Naive thymus-derived CD8-positive, alpha-beta T cell (primary cell): ENCODE results near the gene KDM7A. TPM values are rescaled to one million over a fixed set of nuclear protein-coding genes. Genes with fewer than 3 reads are reported as not detected.
"Not testable (repeated sequence)": the region's sequence is repeated elsewhere in the genome, so short reads cannot be mapped to it uniquely, and the experiment has no call there.

ENCODE experiments used
- ATAC-seq, 2 donors: fragments of 150-1000 bp; cut with Tn5 transposase in 1 of 2; sonication (Bioruptor Pico), chemical (Tn5 transposase) in 1 of 2; 1 replicate in 1 of 2; 2 replicates in 1 of 2; pipeline ENCODE4 v1.10.0; 2021; ENCODE audit warnings: mild to moderate bottlenecking in 2 of 2, moderate library complexity in 2 of 2
- POLR2A ChIA-PET: fragments of 350-600 bp; sonication (Branson Sonifier 250); formaldehyde crosslinking; loops from one replicate; lab custom pipeline; 2021; ENCODE audit warnings: antibody characterized with exemption; lab: Charles Lee
- DNase-seq, 10 donors: peaks; one replicate each; pipeline versions ENCODE4 v3.0.0 to v3.0.0-alpha.2; 2020 to 2022
- H3K27ac Mint-ChIP-seq, 10 donors: one replicate each; pipeline ENCODE4 v1.8.0; 2020 to 2022; ENCODE audit warnings: mild to moderate bottlenecking in 10 of 10, mixed read lengths in 10 of 10, moderate library complexity in 4 of 10, inconsistent platforms in 1 of 10
- H3K27me3 Mint-ChIP-seq, 5 donors: one replicate each; pipeline ENCODE4 v1.8.0; 2021 to 2022; ENCODE audit warnings: mixed read lengths in 5 of 5
- H3K36me3 Mint-ChIP-seq, 3 donors: one replicate each; pipeline ENCODE4 v1.8.0; 2020 to 2022; ENCODE audit warnings: mixed read lengths in 3 of 3, mild to moderate bottlenecking in 2 of 3, inconsistent platforms in 1 of 3
- H3K4me1 Mint-ChIP-seq, 4 donors: one replicate each; pipeline ENCODE4 v1.8.0; 2021 to 2022; ENCODE audit warnings: mixed read lengths in 4 of 4
- H3K4me3 Mint-ChIP-seq, 10 donors: one replicate each; pipeline ENCODE4 v1.8.0; 2020 to 2022; ENCODE audit warnings: mild to moderate bottlenecking in 10 of 10, mixed read lengths in 10 of 10, moderate library complexity in 6 of 10, inconsistent platforms in 1 of 10
- H3K9me3 Mint-ChIP-seq, 9 donors: one replicate each; pipeline ENCODE4 v1.8.0; 2020 to 2022; ENCODE audit warnings: mixed read lengths in 9 of 9, mild to moderate bottlenecking in 3 of 9, inconsistent platforms in 1 of 9, moderate library complexity in 1 of 9
- polyA plus RNA-seq, 3 donors: library from polyadenylated mRNA; unstranded; fragments of 300-500 nt; fragmentation: Illumina TruSeq; gene quantifications; one replicate each; pipeline ENCODE4 v1.2.3, GENCODE V29; 2021
- total RNA-seq, 8 experiments: library from RNA in 2 of 8; stranded (reverse) in 2 of 8; gene quantifications; one replicate each; pipeline ENCODE4 v1.2.3 and lab custom pipeline; 2021 to 2026

The KDM7A gene
- total and polyA plus RNA-seq, 5 experiments from 2014 or later: 3.5 to 65.4 (median 4.4) TPM

GRCh38 chr7:140175221-140176121 is 1.3 kb downstream of the KDM7A start:
- POLR2A ChIA-PET: interaction anchor here (0.6 to 5.0 kb wide), 22 partner anchors 8 to 1490 kb away, joined by 3 to 303 read pairs (median 5); partner anchors contain the start of genes FMC1, LUC7L2, PARP12 and SLC37A3
- no peaks in the 10 kb centered on the region for H3K27me3 Mint-ChIP-seq
- H3K36me3 Mint-ChIP-seq: peaks cover 0 to 8% (median 3%) of the 10 kb centered on the region in 3 donors

GRCh38 chr7:140174217-140174616 is 2.6 kb downstream of the KDM7A start:
- peaks cover 0 to 10% (median 3%) of the 10 kb centered on the region in 3 donors for H3K36me3 Mint-ChIP-seq
- H3K27me3 Mint-ChIP-seq: no peaks in the 10 kb centered on the region
- peaks cover 0 to 3% (median 0%) of the 10 kb centered on the region in 9 donors for H3K9me3 Mint-ChIP-seq
- POLR2A ChIA-PET: interaction anchor here (0.6 to 4.7 kb wide), 2 partner anchors 88 to 89 kb away, joined by 3 to 64 read pairs; no protein-coding TSS in a partner anchor
- no peak for ATAC-seq
- no peak for DNase-seq
- H3K27ac Mint-ChIP-seq: peak overlapping the region in 7 of 10 donors; percentile 65 to 97 (median 95)
- H3K4me1 Mint-ChIP-seq: peaks cover 35 to 72% (median 58%) of the 10 kb centered on the region in 4 donors
- peak overlapping the region in 6 of 10 donors; percentile 26 to 94 (median 61) for H3K4me3 Mint-ChIP-seq

More at GRCh38 chr7:140175221-140176121, 1.3 kb downstream of the KDM7A start:
- Mint-ChIP-seq H3K9me3 (peaks cover 0 to 5% (median 0%) of the 10 kb centered on the region in 9 donors), H3K4me1 (peaks cover 27 to 63% (median 50%) of the 10 kb centered on the region in 4 donors), H3K4me3 (peak overlapping the region; percentile 84 to 94 (median 91)), H3K27ac (peak overlapping the region; percentile 85 to 98 (median 95))
- ATAC-seq (peak; percentile 70 to 71), DNase-seq (peak; percentile 73 to 98 (median 92))

- POLR2A ChIA-PET: interaction anchor here (3.0 kb wide), 1 partner anchor 60 kb away, joined by 12 read pairs; no protein-coding TSS in a partner anchor
- no peaks in the 10 kb centered on the region for H3K27me3 Mint-ChIP-seq
- H3K27ac Mint-ChIP-seq: no peak overlapping the region
- peaks cover 29 to 84% (median 74%) of the 10 kb centered on the region in 4 donors for H3K4me1 Mint-ChIP-seq
- no peak for ATAC-seq
- H3K4me3 Mint-ChIP-seq: peak overlapping the region in 9 of 10 donors; percentile 22 to 70 (median 46)
- peaks cover 0 to 10% (median 3%) of the 10 kb centered on the region in 3 donors for H3K36me3 Mint-ChIP-seq
- H3K9me3 Mint-ChIP-seq: no peaks in the 10 kb centered on the region
- no peak for DNase-seq
These were observed 6.4 kb downstream of the KDM7A start for GRCh38 chr7:140170375-140170774.

GRCh38 chr7:140168816-140169215 is 8.0 kb downstream of the KDM7A start:
- peak overlapping the region in 5 of 10 donors; percentile 1 to 42 (median 5) for H3K4me3 Mint-ChIP-seq
- POLR2A ChIA-PET: interaction anchor here (0.8 kb wide), 1 partner anchor 133 kb away, joined by 3 read pairs; no protein-coding TSS in a partner anchor

GRCh38 chr7:140165422-140165821 is 11.4 kb downstream of the KDM7A start:
- no peak for ATAC-seq
- peak overlapping the region in 4 of 10 donors; percentile 19 to 46 (median 33) for H3K4me3 Mint-ChIP-seq
- H3K9me3 Mint-ChIP-seq: no peaks in the 10 kb centered on the region
- POLR2A ChIA-PET: no interaction called here
- H3K27me3 Mint-ChIP-seq: no peaks in the 10 kb centered on the region
- H3K36me3 Mint-ChIP-seq: peaks cover 0 to 16% (median 0%) of the 10 kb centered on the region in 3 donors
- peaks cover 25 to 83% (median 78%) of the 10 kb centered on the region in 4 donors for H3K4me1 Mint-ChIP-seq
- DNase-seq: no peak
- peak overlapping the region in 2 of 10 donors; percentile 35 to 39 for H3K27ac Mint-ChIP-seq

More at GRCh38 chr7:140168816-140169215, 8.0 kb downstream of the KDM7A start:
- ATAC-seq (no peak), DNase-seq (no peak)
- H3K27me3 Mint-ChIP-seq: no peaks in the 10 kb centered on the region
- peaks cover 31 to 87% (median 77%) of the 10 kb centered on the region in 4 donors for H3K4me1 Mint-ChIP-seq
- peaks cover 0 to 15% (median 3%) of the 10 kb centered on the region in 3 donors for H3K36me3 Mint-ChIP-seq
- H3K27ac Mint-ChIP-seq: peak overlapping the region in 2 of 10 donors; percentile 10 to 35
- no peaks in the 10 kb centered on the region for H3K9me3 Mint-ChIP-seq

- H3K36me3 Mint-ChIP-seq: peaks cover 2 to 36% (median 6%) of the 10 kb centered on the region in 3 donors
- ATAC-seq, H3K9me3 Mint-ChIP-seq, DNase-seq, H3K4me3 Mint-ChIP-seq, H3K27ac Mint-ChIP-seq, H3K27me3 Mint-ChIP-seq: not testable (repeated sequence)
- peaks cover 27 to 79% (median 77%) of the 10 kb centered on the region in 4 donors for H3K4me1 Mint-ChIP-seq
- POLR2A ChIA-PET: interaction anchor here (0.7 to 1.1 kb wide), 3 partner anchors 11 to 69 kb away, joined by 3 to 4 read pairs (median 3); no protein-coding TSS in a partner anchor
These were observed 14.7 kb downstream of the KDM7A start for GRCh38 chr7:140162081-140162480.

- Mint-ChIP-seq H3K27ac (peak overlapping the region in 4 of 10 donors; percentile 13 to 65 (median 38)), H3K4me3 (peak overlapping the region in 3 of 10 donors; percentile 4 to 29 (median 14)), H3K27me3 (no peaks in the 10 kb centered on the region), H3K36me3 (peaks cover 2 to 38% (median 6%) of the 10 kb centered on the region in 3 donors), H3K9me3 (no peaks in the 10 kb centered on the region), H3K4me1 (peaks cover 30 to 82% (median 78%) of the 10 kb centered on the region in 4 donors)
- DNase-seq (no peak), ATAC-seq (no peak)
- POLR2A ChIA-PET: no interaction called here
These were observed 15.7 kb downstream of the KDM7A start for GRCh38 chr7:140161047-140161446.

GRCh38 chr7:140160308-140160707 is 16.5 kb downstream of the KDM7A start:
- ATAC-seq: no peak
- Mint-ChIP-seq H3K36me3 (peaks cover 3 to 40% (median 6%) of the 10 kb centered on the region in 3 donors), H3K9me3 (no peaks in the 10 kb centered on the region), H3K4me3 (peak overlapping the region in 5 of 10 donors; percentile 14 to 59 (median 19)), H3K4me1 (peaks cover 30 to 82% (median 78%) of the 10 kb centered on the region in 4 donors), H3K27ac (peak overlapping the region in 5 of 10 donors; percentile 13 to 65 (median 37)), H3K27me3 (no peaks in the 10 kb centered on the region)
- DNase-seq: no peak
- POLR2A ChIA-PET: no interaction called here

- POLR2A ChIA-PET: no interaction called here
- H3K4me3 Mint-ChIP-seq: no peak overlapping the region
- DNase-seq: no peak
- peaks cover 5 to 40% (median 6%) of the 10 kb centered on the region in 3 donors for H3K36me3 Mint-ChIP-seq
- H3K27ac Mint-ChIP-seq: no peak overlapping the region
- H3K27me3 Mint-ChIP-seq: no peaks in the 10 kb centered on the region
- no peaks in the 10 kb centered on the region for H3K9me3 Mint-ChIP-seq
- no peak for ATAC-seq
- H3K4me1 Mint-ChIP-seq: peaks cover 30 to 80% (median 77%) of the 10 kb centered on the region in 4 donors
These were observed 17.3 kb downstream of the KDM7A start for GRCh38 chr7:140159497-140159896.

GRCh38 chr7:140156460-140157080 is 20.2 kb downstream of the KDM7A start:
- Mint-ChIP-seq H3K9me3 (no peaks in the 10 kb centered on the region), H3K27ac (peak overlapping the region in 2 of 10 donors; percentile 19 to 36), H3K27me3 (no peaks in the 10 kb centered on the region), H3K36me3 (peaks cover 6 to 39% (median 8%) of the 10 kb centered on the region in 3 donors), H3K4me3 (peak overlapping the region in 5 of 10 donors; percentile 14 to 59 (median 25)), H3K4me1 (peaks cover 30 to 84% (median 73%) of the 10 kb centered on the region in 4 donors)
- peak; percentile 39 to 67 for ATAC-seq
- peak in 2 of 10 donors; percentile 8 to 19 for DNase-seq
- POLR2A ChIA-PET: no interaction called here

GRCh38 chr7:140155428-140155827 is 21.4 kb downstream of the KDM7A start:
- no peaks in the 10 kb centered on the region for H3K27me3 Mint-ChIP-seq
- H3K4me1 Mint-ChIP-seq: peaks cover 26 to 84% (median 73%) of the 10 kb centered on the region in 4 donors
- no peak for DNase-seq
- H3K9me3 Mint-ChIP-seq: no peaks in the 10 kb centered on the region
- H3K4me3 Mint-ChIP-seq: peak overlapping the region in 1 of 10 donors; percentile 18
- peak overlapping the region in 1 of 10 donors; percentile 19 for H3K27ac Mint-ChIP-seq
- H3K36me3 Mint-ChIP-seq: peaks cover 6 to 34% (median 8%) of the 10 kb centered on the region in 3 donors
- POLR2A ChIA-PET: no interaction called here
- ATAC-seq: no peak
